Smooth muscle cell (in vitro differentiated cells): ENCODE results near the gene ADGRL4. TPM values are rescaled to one million over a fixed set of nuclear protein-coding genes. Genes with fewer than 3 reads are reported as not detected.

Source experiments
- DNase-seq: peaks from one replicate; lab custom pipeline; 2025; ENCODE audit not compliant: unreplicated experiment; lab: John Stamatoyannopoulos, UW
- H2AFZ ChIP-seq: fragments of 200-600 bp; sonication (generic); 2 replicates; pipeline ENCODE4 v1.6.0; 2016; ENCODE audit warnings: antibody characterized with exemption, low read depth, mild to moderate bottlenecking
- H3F3A ChIP-seq: fragments of 200-600 bp; sonication (generic); 2 replicates; pipeline ENCODE4 v1.6.0; 2017; ENCODE audit warnings: antibody characterized with exemption, low read depth
- H3K27ac ChIP-seq: fragments of 200-600 bp; sonication (generic); 2 replicates; pipeline ENCODE4 v1.5.1; 2016; ENCODE audit warnings: low read depth, mild to moderate bottlenecking
- H3K27me3 ChIP-seq: fragments of 200-600 bp; sonication (generic); 2 replicates; pipeline ENCODE4 v1.6.1; 2016; ENCODE audit warnings: low read depth, mild to moderate bottlenecking
- H3K36me3 ChIP-seq: fragments of 200-600 bp; sonication (generic); 2 replicates; pipeline ENCODE4 v1.5.1; 2016; ENCODE audit warnings: low read depth
- H3K4me1 ChIP-seq: fragments of 200-600 bp; sonication (generic); 2 replicates; pipeline ENCODE4 v1.5.1; 2016; ENCODE audit warnings: low read depth
- H3K4me2 ChIP-seq: fragments of 200-600 bp; sonication (generic); 2 replicates; pipeline ENCODE4 v1.6.0; 2016; ENCODE audit warnings: mild to moderate bottlenecking
- H3K4me3 ChIP-seq: fragments of 200-600 bp; sonication (generic); 2 replicates; pipeline ENCODE4 v1.5.1; 2016; ENCODE audit warnings: mild to moderate bottlenecking
- H3K79me2 ChIP-seq: fragments of 200-600 bp; sonication (generic); 2 replicates; pipeline ENCODE4 v1.6.0; 2016; ENCODE audit warnings: low read depth, mild to moderate bottlenecking
- H3K9ac ChIP-seq: fragments of 200-600 bp; sonication (generic); 2 replicates; pipeline ENCODE4 v1.6.0; 2016; ENCODE audit warnings: low read depth
- H3K9me3 ChIP-seq: fragments of 200-600 bp; sonication (generic); replicated peaks from 2 replicates; pipeline ENCODE4 v1.5.1; 2016; ENCODE audit warnings: low read depth
- H4K20me1 ChIP-seq: fragments of 200-600 bp; sonication (generic); 2 replicates; pipeline ENCODE4 v1.6.0; 2016; ENCODE audit warnings: low read depth
- CTCF ChIP-seq: fragments of 200-600 bp; sonication (generic); IDR thresholded peaks from 2 replicates; pipeline ENCODE4 v1.5.1; 2017; ENCODE audit warnings: borderline replicate concordance, mild to moderate bottlenecking, antibody characterized with exemption; ENCODE audit not compliant: insufficient read depth, poor library complexity, severe bottlenecking
- WGBS: methylation state at CpG from one replicate; pipeline ENCODE4 v1.1.7; 2016; ENCODE audit warnings: low lambda C conversion rate; 5-methylcytosine and 5-hydroxymethylcytosine counted together
- polyA plus RNA-seq: library from polyadenylated mRNA; unstranded; fragments of >200 nt; fragmentation: Nextera tagmentation; extraction: Ambion mirVana; gene quantifications from 2 replicates; pipeline ENCODE4 v1.2.1, GENCODE V29; 2016
- total RNA-seq: library from RNA; depleted of rRNA; stranded (reverse); fragments of >200 nt; gene quantifications from 2 replicates; pipeline ENCODE4 v1.2.3, GENCODE V29; 2014

Gene ADGRL4
- total and polyA plus RNA-seq, 2 experiments from 2014 or later = 2.7 to 3.1 TPM

GRCh38 chr1:78958711-78959110, 47.8 kb downstream of the ADGRL4 start:
- H3K27ac ChIP-seq = no peak overlapping the region
- H3F3A ChIP-seq = no peaks in the 10 kb centered on the region
- no peaks in the 10 kb centered on the region for H3K4me1 ChIP-seq
- H3K9me3 ChIP-seq = no peaks in the 10 kb centered on the region
- 41% methylated on average over 2 of the region's 2 CpGs for whole genome bisulfite sequencing
- H2AFZ ChIP-seq = no peak overlapping the region
- no peak overlapping the region for H3K9ac ChIP-seq
- H3K4me3 ChIP-seq = no peak overlapping the region
- DNase-seq = no peak
- H3K36me3 ChIP-seq = no peaks in the 10 kb centered on the region
- H3K79me2 ChIP-seq = no peaks in the 10 kb centered on the region
- TF ChIP-seq CTCF = no peak
- H4K20me1 ChIP-seq = no peaks in the 10 kb centered on the region
- no peak overlapping the region for H3K4me2 ChIP-seq
- H3K27me3 ChIP-seq = no peaks in the 10 kb centered on the region

- Histone ChIP-seq H3F3A (no peaks in the 10 kb centered on the region), H3K4me3 (no peak overlapping the region), H3K4me1 (no peaks in the 10 kb centered on the region), H2AFZ (no peak overlapping the region), H3K9ac (no peak overlapping the region), H3K79me2 (no peaks in the 10 kb centered on the region), H3K36me3 (no peaks in the 10 kb centered on the region), H4K20me1 (no peaks in the 10 kb centered on the region), H3K27me3 (no peaks in the 10 kb centered on the region), H3K9me3 (no peaks in the 10 kb centered on the region), H3K4me2 (no peak overlapping the region), H3K27ac (no peak overlapping the region)
- WGBS = 79% methylated on average over 2 of the region's 2 CpGs
- no peak for DNase-seq
- no peak for TF ChIP-seq CTCF
Observed at GRCh38 chr1:78950826-78951225, 55.7 kb downstream of the ADGRL4 start.

GRCh38 chr1:78949227-78949626, 57.3 kb downstream of the ADGRL4 start:
- Histone ChIP-seq H3K4me1 (no peaks in the 10 kb centered on the region), H3K4me2 (no peak overlapping the region), H3K36me3 (no peaks in the 10 kb centered on the region), H3K4me3 (no peak overlapping the region), H3K27ac (no peak overlapping the region), H4K20me1 (no peaks in the 10 kb centered on the region), H3F3A (no peaks in the 10 kb centered on the region), H3K9ac (no peak overlapping the region), H3K79me2 (no peaks in the 10 kb centered on the region), H3K9me3 (no peaks in the 10 kb centered on the region), H2AFZ (no peak overlapping the region), H3K27me3 (no peaks in the 10 kb centered on the region)
- no peak for DNase-seq
- 95% methylated on average over 2 of the region's 2 CpGs for whole genome bisulfite sequencing
- no peak for TF ChIP-seq CTCF

GRCh38 chr1:78919150-78919549, 87.4 kb downstream of the ADGRL4 start:
- Histone ChIP-seq H3F3A (no peaks in the 10 kb centered on the region), H3K27me3 (no peaks in the 10 kb centered on the region), H3K4me1 (no peaks in the 10 kb centered on the region), H3K4me2 (no peak overlapping the region), H3K79me2 (no peaks in the 10 kb centered on the region), H3K9ac (no peak overlapping the region), H3K9me3 (no peaks in the 10 kb centered on the region), H3K4me3 (no peak overlapping the region), H3K27ac (no peak overlapping the region), H3K36me3 (no peaks in the 10 kb centered on the region), H2AFZ (no peak overlapping the region), H4K20me1 (no peaks in the 10 kb centered on the region)
- TF ChIP-seq CTCF = no peak
- no peak for DNase-seq
- 79% methylated on average over 3 of the region's 3 CpGs for WGBS
